Measurements from ENCODE around the gene BMP7. TPM values are rescaled to one million over a fixed set of nuclear protein-coding genes. Genes with fewer than 3 reads are reported as not detected.

The BMP7 gene
- total and polyA plus RNA-seq, 2 of the 8 experiments (the other 6 are each of a cell fraction or from before 2014, with no cell fraction given) = 9.2 to 14.7 TPM

- Histone ChIP-seq H3K27me3 (replicated peaks in 1 of 4; ENCODE audit: control insufficient read depth in 3 of 4, extremely low read depth in 1 of 4, insufficient read depth in 3 of 4, low read length in 3 of 4) (no peaks in the 10 kb centered on the region; a peak in 2 of 7 replicates), H3K9ac (replicated peaks in 1 of 4; ENCODE audit: extremely low read depth in 1 of 4, low read depth in 3 of 4, low read length in 3 of 4) (no peak overlapping the region), H3K18ac (ENCODE audit: extremely low read depth, low read length) (no peak overlapping the region), H2BK15ac (ENCODE audit: low read length) (no peak overlapping the region), H3K27ac (ENCODE audit: low read depth, low read length) (no peak overlapping the region), H2BK5ac (ENCODE audit: low read depth, low read length) (no peak overlapping the region), H4K5ac (ENCODE audit: insufficient read length, low read depth, low read length) (no peak overlapping the region), H3K9me3 (ENCODE audit: insufficient read depth in 2 of 2, low read depth in 1 of 2, low read length in 1 of 2) (no peaks in the 10 kb centered on the region), H2BK20ac (ENCODE audit: low read length) (no peak overlapping the region), H3K79me2 (ENCODE audit: control insufficient read depth in 1 of 2, insufficient read depth in 2 of 2, low read length in 2 of 2) (no peaks in the 10 kb centered on the region), H4K8ac (ENCODE audit: extremely low read depth, insufficient read depth, low read length) (no peak overlapping the region), H3K4me2 (ENCODE audit: insufficient read depth in 1 of 2, low read depth in 2 of 2, low read length in 2 of 2) (no peak overlapping the region), H3K36me3 (ENCODE audit: control insufficient read depth in 2 of 4, insufficient read depth in 4 of 4, low read length in 3 of 4) (no peaks in the 10 kb centered on the region), H2AFZ (ENCODE audit: low read length) (no peak overlapping the region), H3K14ac (ENCODE audit: insufficient read length) (no peak overlapping the region), H2BK120ac (replicated peaks; ENCODE audit: low read depth, low read length) (no peak overlapping the region), H3K4me3 (ENCODE audit: extremely low read depth in 1 of 4, insufficient read depth in 2 of 4, low read depth in 3 of 4, low read length in 4 of 4) (no peak overlapping the region), H4K20me1 (replicated peaks in 1 of 2; ENCODE audit: control insufficient read depth in 1 of 2, insufficient read depth in 2 of 2, low read length in 2 of 2) (no peaks in the 10 kb centered on the region), H3K23me2 (ENCODE audit: low read depth, low read length) (no peaks in the 10 kb centered on the region), H3K4me1 (replicated peaks in 1 of 4; ENCODE audit: control insufficient read depth in 3 of 4, insufficient read depth in 4 of 4, low read length in 3 of 4) (no peaks in the 10 kb centered on the region), H3K56ac (replicated peaks; ENCODE audit: insufficient read length, low read depth, low read length) (no peak overlapping the region), H3K79me1 (ENCODE audit: low read depth, low read length) (no peaks in the 10 kb centered on the region), H3K4ac (replicated peaks; ENCODE audit: insufficient read length, low read depth, low read length) (no peak overlapping the region), H4K91ac (replicated peaks; ENCODE audit: insufficient read length, low read length) (no peak overlapping the region), H3K23ac (ENCODE audit: insufficient read length) (no peak overlapping the region), H2BK12ac (ENCODE audit: low read depth, low read length) (no peak overlapping the region), H2AK5ac (ENCODE audit: low read depth, low read length) (no peak overlapping the region)
- FAIRE-seq (no peak), DNase-seq (ENCODE audit: low read depth in 1 of 2, low spot score in 2 of 2) (no peak)
- WGBS, 2 experiments (ENCODE audit: extremely low coverage in 1 of 2, insufficient coverage in 1 of 2, insufficient read length in 1 of 2, insufficient replicate concordance in 2 of 2, low coverage in 1 of 2, low lambda C conversion rate in 2 of 2, missing lambda C conversion rate in 1 of 2) = 88% methylated on average over 5 of the region's 8 CpGs; no CpG with 5 or more reads in 1 of the 2 experiments
- CTCF ChIA-PET (ENCODE audit: partially characterized antibody) = no interaction called here
- POLR2A ChIA-PET (ENCODE audit: partially characterized antibody) = no interaction called here
- TF ChIP-seq KDM4A (IDR thresholded peaks at IDR 0.05; ENCODE audit: low read depth, low read length, severe bottlenecking) (no peak), NRF1 (IDR thresholded peaks at IDR 0.05; ENCODE audit: low read depth, low read length) (no peak), ASH2L (IDR thresholded peaks at IDR 0.05; ENCODE audit: low read length) (no peak), RAD21 (IDR thresholded peaks at IDR 0.05 in 1 of 2, conservative IDR thresholded peaks at IDR 0.05 in 1 of 2; ENCODE audit: low read depth in 2 of 2, low read length in 2 of 2) (no peak)
Measured at GRCh38 chr20:57315976-57316480, 49.6 kb upstream of the BMP7 start.

Measured in H1 (cell line).